HEK293 (cell line): ENCODE data around the gene WDR6.
A peak's percentile ranks its signal among the peaks of the same experiment; 100 is the strongest.

ENCODE experiments used
- GLIS2 ChIP-seq: fragments of 450-650 bp; formaldehyde crosslinking; IDR thresholded peaks from 2 replicates; pipeline ENCODE4 v1.5.1; 2016; ENCODE audit warnings: missing biosample characterization, missing genetic modification characterization
- KLF7 ChIP-seq: fragments of 450-650 bp; formaldehyde crosslinking; IDR thresholded peaks from 2 replicates; pipeline ENCODE4 v1.5.1; 2016; ENCODE audit warnings: missing biosample characterization, missing genetic modification characterization, borderline replicate concordance
- SP3 ChIP-seq: fragments of 450-650 bp; formaldehyde crosslinking; IDR thresholded peaks from 2 replicates; pipeline ENCODE4 v1.5.1; 2016; ENCODE audit warnings: missing biosample characterization, missing genetic modification characterization
- SP7 ChIP-seq: fragments of 450-650 bp; formaldehyde crosslinking; IDR thresholded peaks from 2 replicates; pipeline ENCODE4 v1.5.1; 2016; ENCODE audit warnings: missing biosample characterization, missing genetic modification characterization
- YY2 ChIP-seq: fragments of 450-650 bp; formaldehyde crosslinking; IDR thresholded peaks from 2 replicates; pipeline ENCODE4 v1.5.1; 2016; ENCODE audit warnings: missing biosample characterization, missing genetic modification characterization
- ZBTB20 ChIP-seq: fragments of 450-650 bp; formaldehyde crosslinking; IDR thresholded peaks from 2 replicates; pipeline ENCODE4 v1.5.1; 2016; ENCODE audit warnings: missing biosample characterization, missing genetic modification characterization
- ZBTB8A ChIP-seq: fragments of 450-650 bp; formaldehyde crosslinking; IDR thresholded peaks from 2 replicates; pipeline ENCODE4 v1.5.1; 2016; ENCODE audit warnings: missing biosample characterization, missing genetic modification characterization
- ZFHX2 ChIP-seq: fragments of 450-650 bp; formaldehyde crosslinking; conservative IDR thresholded peaks from 2 replicates; pipeline ENCODE4 v1.5.1; 2016; ENCODE audit warnings: missing biosample characterization, missing genetic modification characterization
- ZNF121 ChIP-seq: fragments of 450-650 bp; formaldehyde crosslinking; IDR thresholded peaks from 2 replicates; pipeline ENCODE4 v1.5.1; 2016; ENCODE audit warnings: missing biosample characterization, missing genetic modification characterization
- ZNF324 ChIP-seq: fragments of 450-650 bp; formaldehyde crosslinking; IDR thresholded peaks from 2 replicates; pipeline ENCODE4 v1.5.1; 2016; ENCODE audit warnings: missing biosample characterization, missing genetic modification characterization
- ZNF391 ChIP-seq: fragments of 450-650 bp; formaldehyde crosslinking; IDR thresholded peaks from 2 replicates; pipeline ENCODE4 v1.5.1; 2016; ENCODE audit warnings: low read depth, missing biosample characterization, missing genetic modification characterization, borderline replicate concordance
- ZNF423 ChIP-seq: fragments of 450-650 bp; formaldehyde crosslinking; IDR thresholded peaks from 2 replicates; pipeline ENCODE4 v1.5.1; 2016; ENCODE audit warnings: missing biosample characterization, missing genetic modification characterization
- ZNF48 ChIP-seq: fragments of 450-650 bp; formaldehyde crosslinking; IDR thresholded peaks from 2 replicates; pipeline ENCODE4 v1.5.1; 2016; ENCODE audit warnings: missing biosample characterization, missing genetic modification characterization
- ZNF529 ChIP-seq: fragments of 450-650 bp; formaldehyde crosslinking; IDR thresholded peaks from 2 replicates; pipeline ENCODE4 v1.5.1; 2017; ENCODE audit warnings: missing genetic modification characterization, missing biosample characterization; ENCODE audit not compliant: insufficient replicate concordance
- ZNF548 ChIP-seq: fragments of 450-650 bp; formaldehyde crosslinking; IDR thresholded peaks from 2 replicates; pipeline ENCODE4 v1.5.1; 2016; ENCODE audit warnings: missing biosample characterization, missing genetic modification characterization
- ZNF660 ChIP-seq: fragments of 450-650 bp; IDR thresholded peaks from 2 replicates; pipeline ENCODE4 v1.5.1; 2018; ENCODE audit warnings: missing biosample characterization, mild to moderate bottlenecking, missing genetic modification characterization
- ZNF837 ChIP-seq: fragments of 450-650 bp; formaldehyde crosslinking; IDR thresholded peaks from 2 replicates; pipeline ENCODE4 v1.5.1; 2016; ENCODE audit warnings: missing biosample characterization, missing genetic modification characterization
- ZSCAN30 ChIP-seq: fragments of 450-650 bp; IDR thresholded peaks from 2 replicates; pipeline ENCODE4 v1.5.1; 2018; ENCODE audit warnings: missing biosample characterization, mild to moderate bottlenecking, missing genetic modification characterization, moderate library complexity
- TF ChIP-seq, protein P1 (sequence below): fragments of 450-650 bp; formaldehyde crosslinking; optimal IDR thresholded peaks from 2 replicates; pipeline ENCODE3; 2016; ENCODE audit warnings: missing biosample characterization, mild to moderate bottlenecking, missing genetic modification characterization
- TF ChIP-seq, protein P2 (sequence below): fragments of 450-650 bp; formaldehyde crosslinking; IDR thresholded peaks from 2 replicates; pipeline ENCODE4 v1.5.1; 2016; ENCODE audit warnings: missing biosample characterization, missing genetic modification characterization
- TF ChIP-seq, protein P3 (sequence below): fragments of 450-650 bp; formaldehyde crosslinking; IDR thresholded peaks from 2 replicates; pipeline ENCODE4 v1.5.1; 2016; ENCODE audit warnings: missing biosample characterization, missing genetic modification characterization
- TF ChIP-seq, protein P4 (sequence below): fragments of 450-650 bp; formaldehyde crosslinking; IDR thresholded peaks from 2 replicates; pipeline ENCODE4 v1.5.1; 2016; ENCODE audit warnings: missing biosample characterization, missing genetic modification characterization
- TF ChIP-seq, protein P5 (sequence below): fragments of 450-650 bp; formaldehyde crosslinking; IDR thresholded peaks from 2 replicates; pipeline ENCODE4 v1.5.1; 2016; ENCODE audit warnings: missing biosample characterization, missing genetic modification characterization

Gene WDR6

DNA sequence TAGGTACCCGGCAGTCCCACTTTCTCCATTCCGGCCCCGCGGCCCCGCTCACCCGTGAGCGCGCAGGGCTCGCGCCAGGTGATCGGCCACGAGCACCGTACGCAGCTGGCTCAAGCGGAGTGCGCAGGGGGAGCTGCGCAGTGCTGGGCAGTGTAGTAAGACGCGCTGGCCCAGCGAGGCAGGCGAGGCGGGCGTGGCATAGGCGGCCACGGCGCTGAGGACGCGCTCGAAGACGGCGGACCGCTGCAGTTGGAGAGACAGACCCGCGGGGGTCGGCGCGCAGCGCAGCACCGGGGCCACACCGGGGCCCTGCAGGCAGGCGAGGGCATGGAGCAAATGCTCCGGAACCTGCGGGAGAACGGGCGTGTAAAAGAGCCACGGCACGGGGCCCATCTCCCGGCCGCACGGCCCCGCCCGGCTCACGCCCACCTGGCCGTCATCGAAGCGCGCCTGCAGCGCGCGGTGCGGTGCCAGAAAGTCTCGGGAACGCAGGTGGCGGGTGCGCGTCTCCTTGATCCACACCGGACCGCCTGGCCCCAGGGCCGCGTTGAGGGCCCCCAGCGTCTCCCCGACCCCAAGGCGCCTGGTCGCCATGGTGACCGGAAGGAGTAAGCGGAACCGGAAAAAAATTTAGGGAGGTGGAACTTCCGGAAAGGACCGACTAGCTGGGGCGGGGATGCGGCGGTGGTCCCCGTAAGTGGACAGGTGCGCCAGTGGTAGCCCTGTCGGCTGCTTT is 10.9 kb downstream of the WDR6 start, which contains the start of gene DALRD3 (continued):
- TF ChIP-seq, protein P1, sequence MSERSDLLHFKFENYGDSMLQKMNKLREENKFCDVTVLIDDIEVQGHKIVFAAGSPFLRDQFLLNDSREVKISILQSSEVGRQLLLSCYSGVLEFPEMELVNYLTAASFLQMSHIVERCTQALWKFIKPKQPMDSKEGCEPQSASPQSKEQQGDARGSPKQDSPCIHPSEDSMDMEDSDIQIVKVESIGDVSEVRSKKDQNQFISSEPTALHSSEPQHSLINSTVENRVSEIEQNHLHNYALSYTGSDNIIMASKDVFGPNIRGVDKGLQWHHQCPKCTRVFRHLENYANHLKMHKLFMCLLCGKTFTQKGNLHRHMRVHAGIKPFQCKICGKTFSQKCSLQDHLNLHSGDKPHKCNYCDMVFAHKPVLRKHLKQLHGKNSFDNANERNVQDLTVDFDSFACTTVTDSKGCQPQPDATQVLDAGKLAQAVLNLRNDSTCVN, result peak; percentile 98
- TF ChIP-seq GLIS2 (tag by site-specific recombination) (peak; percentile 97), KLF7 (tag by site-specific recombination) (peak; percentile 69; the same call in 1 of the 2 replicates), ZSCAN30 (tag by site-specific recombination) (0 out of 2 replicates have a peak, but pooled peaks have one; percentile 21), YY2 (tag by site-specific recombination) (0 out of 2 replicates have a peak, but pooled peaks have one; percentile 16), SP3 (peak; percentile 79), ZNF423 (tag by site-specific recombination) (peak; percentile 55; the same call in 1 of the 2 replicates), SP7 (0 out of 2 replicates have a peak, but pooled peaks have one; percentile 22), ZNF121 (tag by site-specific recombination) (peak; percentile 96), ZFHX2 (peak; percentile 52), ZNF529 (tag by site-specific recombination) (no peak), ZNF324 (tag by site-specific recombination) (no peak), ZBTB8A (tag by site-specific recombination) (peak; percentile 41; the same call in 1 of the 2 replicates), ZNF660 (tag by site-specific recombination) (no peak), ZNF391 (tag by site-specific recombination) (peak; percentile 56; the same call in 1 of the 2 replicates), ZNF837 (tag by site-specific recombination) (0 out of 2 replicates have a peak, but pooled peaks have one; percentile 24), ZBTB20 (tag by site-specific recombination) (peak; percentile 88), ZNF548 (tag by site-specific recombination) (no peak), ZNF48 (no peak)
- TF ChIP-seq, protein P2, sequence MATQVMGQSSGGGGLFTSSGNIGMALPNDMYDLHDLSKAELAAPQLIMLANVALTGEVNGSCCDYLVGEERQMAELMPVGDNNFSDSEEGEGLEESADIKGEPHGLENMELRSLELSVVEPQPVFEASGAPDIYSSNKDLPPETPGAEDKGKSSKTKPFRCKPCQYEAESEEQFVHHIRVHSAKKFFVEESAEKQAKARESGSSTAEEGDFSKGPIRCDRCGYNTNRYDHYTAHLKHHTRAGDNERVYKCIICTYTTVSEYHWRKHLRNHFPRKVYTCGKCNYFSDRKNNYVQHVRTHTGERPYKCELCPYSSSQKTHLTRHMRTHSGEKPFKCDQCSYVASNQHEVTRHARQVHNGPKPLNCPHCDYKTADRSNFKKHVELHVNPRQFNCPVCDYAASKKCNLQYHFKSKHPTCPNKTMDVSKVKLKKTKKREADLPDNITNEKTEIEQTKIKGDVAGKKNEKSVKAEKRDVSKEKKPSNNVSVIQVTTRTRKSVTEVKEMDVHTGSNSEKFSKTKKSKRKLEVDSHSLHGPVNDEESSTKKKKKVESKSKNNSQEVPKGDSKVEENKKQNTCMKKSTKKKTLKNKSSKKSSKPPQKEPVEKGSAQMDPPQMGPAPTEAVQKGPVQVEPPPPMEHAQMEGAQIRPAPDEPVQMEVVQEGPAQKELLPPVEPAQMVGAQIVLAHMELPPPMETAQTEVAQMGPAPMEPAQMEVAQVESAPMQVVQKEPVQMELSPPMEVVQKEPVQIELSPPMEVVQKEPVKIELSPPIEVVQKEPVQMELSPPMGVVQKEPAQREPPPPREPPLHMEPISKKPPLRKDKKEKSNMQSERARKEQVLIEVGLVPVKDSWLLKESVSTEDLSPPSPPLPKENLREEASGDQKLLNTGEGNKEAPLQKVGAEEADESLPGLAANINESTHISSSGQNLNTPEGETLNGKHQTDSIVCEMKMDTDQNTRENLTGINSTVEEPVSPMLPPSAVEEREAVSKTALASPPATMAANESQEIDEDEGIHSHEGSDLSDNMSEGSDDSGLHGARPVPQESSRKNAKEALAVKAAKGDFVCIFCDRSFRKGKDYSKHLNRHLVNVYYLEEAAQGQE (tag by site-specific recombination), result no peak
- TF ChIP-seq, protein P3, sequence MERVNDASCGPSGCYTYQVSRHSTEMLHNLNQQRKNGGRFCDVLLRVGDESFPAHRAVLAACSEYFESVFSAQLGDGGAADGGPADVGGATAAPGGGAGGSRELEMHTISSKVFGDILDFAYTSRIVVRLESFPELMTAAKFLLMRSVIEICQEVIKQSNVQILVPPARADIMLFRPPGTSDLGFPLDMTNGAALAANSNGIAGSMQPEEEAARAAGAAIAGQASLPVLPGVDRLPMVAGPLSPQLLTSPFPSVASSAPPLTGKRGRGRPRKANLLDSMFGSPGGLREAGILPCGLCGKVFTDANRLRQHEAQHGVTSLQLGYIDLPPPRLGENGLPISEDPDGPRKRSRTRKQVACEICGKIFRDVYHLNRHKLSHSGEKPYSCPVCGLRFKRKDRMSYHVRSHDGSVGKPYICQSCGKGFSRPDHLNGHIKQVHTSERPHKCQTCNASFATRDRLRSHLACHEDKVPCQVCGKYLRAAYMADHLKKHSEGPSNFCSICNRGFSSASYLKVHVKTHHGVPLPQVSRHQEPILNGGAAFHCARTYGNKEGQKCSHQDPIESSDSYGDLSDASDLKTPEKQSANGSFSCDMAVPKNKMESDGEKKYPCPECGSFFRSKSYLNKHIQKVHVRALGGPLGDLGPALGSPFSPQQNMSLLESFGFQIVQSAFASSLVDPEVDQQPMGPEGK, result peak; percentile 95
- TF ChIP-seq, protein P4, sequence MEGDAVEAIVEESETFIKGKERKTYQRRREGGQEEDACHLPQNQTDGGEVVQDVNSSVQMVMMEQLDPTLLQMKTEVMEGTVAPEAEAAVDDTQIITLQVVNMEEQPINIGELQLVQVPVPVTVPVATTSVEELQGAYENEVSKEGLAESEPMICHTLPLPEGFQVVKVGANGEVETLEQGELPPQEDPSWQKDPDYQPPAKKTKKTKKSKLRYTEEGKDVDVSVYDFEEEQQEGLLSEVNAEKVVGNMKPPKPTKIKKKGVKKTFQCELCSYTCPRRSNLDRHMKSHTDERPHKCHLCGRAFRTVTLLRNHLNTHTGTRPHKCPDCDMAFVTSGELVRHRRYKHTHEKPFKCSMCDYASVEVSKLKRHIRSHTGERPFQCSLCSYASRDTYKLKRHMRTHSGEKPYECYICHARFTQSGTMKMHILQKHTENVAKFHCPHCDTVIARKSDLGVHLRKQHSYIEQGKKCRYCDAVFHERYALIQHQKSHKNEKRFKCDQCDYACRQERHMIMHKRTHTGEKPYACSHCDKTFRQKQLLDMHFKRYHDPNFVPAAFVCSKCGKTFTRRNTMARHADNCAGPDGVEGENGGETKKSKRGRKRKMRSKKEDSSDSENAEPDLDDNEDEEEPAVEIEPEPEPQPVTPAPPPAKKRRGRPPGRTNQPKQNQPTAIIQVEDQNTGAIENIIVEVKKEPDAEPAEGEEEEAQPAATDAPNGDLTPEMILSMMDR (tag by site-specific recombination), result 0 out of 2 replicates have a peak, but pooled peaks have one; percentile 20
- TF ChIP-seq, protein P5, sequence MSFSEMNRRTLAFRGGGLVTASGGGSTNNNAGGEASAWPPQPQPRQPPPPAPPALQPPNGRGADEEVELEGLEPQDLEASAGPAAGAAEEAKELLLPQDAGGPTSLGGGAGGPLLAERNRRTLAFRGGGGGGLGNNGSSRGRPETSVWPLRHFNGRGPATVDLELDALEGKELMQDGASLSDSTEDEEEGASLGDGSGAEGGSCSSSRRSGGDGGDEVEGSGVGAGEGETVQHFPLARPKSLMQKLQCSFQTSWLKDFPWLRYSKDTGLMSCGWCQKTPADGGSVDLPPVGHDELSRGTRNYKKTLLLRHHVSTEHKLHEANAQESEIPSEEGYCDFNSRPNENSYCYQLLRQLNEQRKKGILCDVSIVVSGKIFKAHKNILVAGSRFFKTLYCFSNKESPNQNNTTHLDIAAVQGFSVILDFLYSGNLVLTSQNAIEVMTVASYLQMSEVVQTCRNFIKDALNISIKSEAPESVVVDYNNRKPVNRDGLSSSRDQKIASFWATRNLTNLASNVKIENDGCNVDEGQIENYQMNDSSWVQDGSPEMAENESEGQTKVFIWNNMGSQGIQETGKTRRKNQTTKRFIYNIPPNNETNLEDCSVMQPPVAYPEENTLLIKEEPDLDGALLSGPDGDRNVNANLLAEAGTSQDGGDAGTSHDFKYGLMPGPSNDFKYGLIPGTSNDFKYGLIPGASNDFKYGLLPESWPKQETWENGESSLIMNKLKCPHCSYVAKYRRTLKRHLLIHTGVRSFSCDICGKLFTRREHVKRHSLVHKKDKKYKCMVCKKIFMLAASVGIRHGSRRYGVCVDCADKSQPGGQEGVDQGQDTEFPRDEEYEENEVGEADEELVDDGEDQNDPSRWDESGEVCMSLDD (tag by site-specific recombination), result 0 out of 2 replicates have a peak, but pooled peaks have one; percentile 18
